ENCODE measurements around the gene OGG1.

- TF ChIP-seq CTCF (IDR thresholded peaks at IDR 0.05) (no peak), POLR2A (IDR thresholded peaks at IDR 0.05) (no peak)
Observed at GRCh38 chr3:9732080-9732739, 17.5 kb upstream of the OGG1 start.
